ENCODE data around the gene VPS50. TPM values are rescaled to one million over a fixed set of nuclear protein-coding genes. Genes with fewer than 3 reads are reported as not detected.

The VPS50 gene
- total RNA-seq, 1 donor from 2014 or later = 16.7 TPM

- peaks cover 19% of the 10 kb centered on the region for H3K27me3 Mint-ChIP-seq (ENCODE audit: low read depth)
- no peaks in the 10 kb centered on the region for H3K36me3 Mint-ChIP-seq (ENCODE audit: low read depth)
- TF ChIP-seq CTCF (IDR thresholded peaks at IDR 0.05) = no peak
- H3K4me1 Mint-ChIP-seq (ENCODE audit: low read depth) = no peaks in the 10 kb centered on the region
- H3K27ac Mint-ChIP-seq (ENCODE audit: unreplicated experiment) = no peak overlapping the region
- DNase-seq (ENCODE audit: low spot score) = no peak
- H3K4me3 Mint-ChIP-seq (ENCODE audit: unreplicated experiment) = no peak overlapping the region
- no peaks in the 10 kb centered on the region for H3K9me3 Mint-ChIP-seq (ENCODE audit: low read depth)
Measured at GRCh38 chr7:93392984-93393383, 160.8 kb downstream of the VPS50 start.

- DNase-seq (ENCODE audit: low spot score) = no peak
- Mint-ChIP-seq H3K27me3 (ENCODE audit: low read depth) (peaks cover 9% of the 10 kb centered on the region), H3K36me3 (ENCODE audit: low read depth) (no peaks in the 10 kb centered on the region), H3K4me3 (ENCODE audit: unreplicated experiment) (no peak overlapping the region), H3K27ac (ENCODE audit: unreplicated experiment) (no peak overlapping the region), H3K9me3 (ENCODE audit: low read depth) (peaks cover 12% of the 10 kb centered on the region), H3K4me1 (ENCODE audit: low read depth) (no peaks in the 10 kb centered on the region)
- no peak for TF ChIP-seq CTCF (IDR thresholded peaks at IDR 0.05)
Measured at GRCh38 chr7:93399642-93400041, 167.5 kb downstream of the VPS50 start.

- Mint-ChIP-seq H3K4me3 (ENCODE audit: unreplicated experiment) (no peak overlapping the region), H3K36me3 (ENCODE audit: low read depth) (no peaks in the 10 kb centered on the region), H3K4me1 (ENCODE audit: low read depth) (no peaks in the 10 kb centered on the region), H3K27ac (ENCODE audit: unreplicated experiment) (no peak overlapping the region), H3K27me3 (ENCODE audit: low read depth) (peaks cover 4% of the 10 kb centered on the region), H3K9me3 (ENCODE audit: low read depth) (peaks cover 30% of the 10 kb centered on the region)
- DNase-seq (ENCODE audit: low spot score) = no peak
- no peak for TF ChIP-seq CTCF (IDR thresholded peaks at IDR 0.05)
Measured at GRCh38 chr7:93402944-93403343, 170.8 kb downstream of the VPS50 start.

- Mint-ChIP-seq H3K27ac (ENCODE audit: unreplicated experiment) (no peak overlapping the region), H3K36me3 (ENCODE audit: low read depth) (no peaks in the 10 kb centered on the region), H3K9me3 (ENCODE audit: low read depth) (peaks cover 30% of the 10 kb centered on the region), H3K4me3 (ENCODE audit: unreplicated experiment) (no peak overlapping the region), H3K4me1 (ENCODE audit: low read depth) (no peaks in the 10 kb centered on the region), H3K27me3 (ENCODE audit: low read depth) (peaks cover 11% of the 10 kb centered on the region)
- TF ChIP-seq CTCF (IDR thresholded peaks at IDR 0.05) = no peak
- no peak for DNase-seq (ENCODE audit: low spot score)
Measured at GRCh38 chr7:93407239-93407638, 175.1 kb downstream of the VPS50 start.

GRCh38 chr7:93409324-93409723 is 177.2 kb downstream of the VPS50 start:
- no peak overlapping the region for H3K27ac Mint-ChIP-seq (ENCODE audit: unreplicated experiment)
- peaks cover 11% of the 10 kb centered on the region for H3K27me3 Mint-ChIP-seq (ENCODE audit: low read depth)
- no peaks in the 10 kb centered on the region for H3K36me3 Mint-ChIP-seq (ENCODE audit: low read depth)
- H3K4me3 Mint-ChIP-seq (ENCODE audit: unreplicated experiment) = no peak overlapping the region
- no peak for TF ChIP-seq CTCF (IDR thresholded peaks at IDR 0.05)
- no peaks in the 10 kb centered on the region for H3K4me1 Mint-ChIP-seq (ENCODE audit: low read depth)
- no peak for DNase-seq (ENCODE audit: low spot score)
- H3K9me3 Mint-ChIP-seq (ENCODE audit: low read depth) = peaks cover 20% of the 10 kb centered on the region

Other genes with a start within 250 kb of the VPS50 start
- gene SAMD9, start 114.4 kb upstream of the VPS50 start, total RNA-seq = 4.2 to 13.8 TPM (median 5.0 TPM) in 3 replicates
- 6.8 to 22.5 TPM (median 6.9 TPM) in 3 replicates for gene SAMD9L, start 84.0 kb upstream of the VPS50 start, total RNA-seq
- gene HEPACAM2, start 5.9 kb upstream of the VPS50 start, total RNA-seq = not detected in 3 replicates

Data from chondrocyte (in vitro differentiated cells).